A673 (cell line): ENCODE results near the gene BTBD16. TPM values are rescaled to one million over a fixed set of nuclear protein-coding genes. Genes with fewer than 3 reads are reported as not detected.

Experiments
- BruUV-seq: library from RNA; stranded (reverse); fragments of 400-500 nt; replicated peaks from 2 replicates; lab custom pipeline; 2021; lab: Mats Ljungman, UMichigan
- CTCF ChIA-PET: fragments of 300-600 bp; sonication (Branson Sonifier 250); formaldehyde crosslinking; loops from one replicate; lab custom pipeline; 2022; ENCODE audit warnings: antibody characterized with exemption; lab: Charles Lee
- POLR2A ChIA-PET: fragments of 300-600 bp; sonication (Branson Sonifier 250); formaldehyde crosslinking; loops from one replicate; lab custom pipeline; 2022; ENCODE audit warnings: antibody characterized with exemption; ENCODE audit not compliant: low non-redundant PET; lab: Charles Lee
- DNase-seq: peaks from one replicate; pipeline ENCODE4 v3.0.0-alpha.2; 2015; ENCODE audit warnings: low spot score
- H3K27ac ChIP-seq: fragments of 200-600 bp; sonication (generic); 2 replicates; pipeline ENCODE4 v1.5.1; 2016; ENCODE audit warnings: mixed run types, low read depth, mild to moderate bottlenecking, mixed read lengths, antibody characterized with exemption, low read length; ENCODE audit not compliant: poor library complexity, severe bottlenecking
- H3K27me3 ChIP-seq: fragments of 200-600 bp; sonication (generic); replicated peaks from 2 replicates; pipeline ENCODE4 v1.6.1; 2017; ENCODE audit warnings: mixed run types, low read depth, mild to moderate bottlenecking, mixed read lengths, antibody characterized with exemption, low read length; ENCODE audit not compliant: insufficient read depth, poor library complexity
- H3K36me3 ChIP-seq: fragments of 200-600 bp; sonication (generic); 2 replicates; pipeline ENCODE4 v1.6.1; 2016; ENCODE audit warnings: mixed run types, mild to moderate bottlenecking, mixed read lengths, antibody characterized with exemption, low read length; ENCODE audit not compliant: insufficient read depth, poor library complexity, severe bottlenecking
- H3K4me1 ChIP-seq: fragments of 200-600 bp; sonication (generic); 2 replicates; pipeline ENCODE4 v1.6.1; 2017; ENCODE audit warnings: mixed run types, mild to moderate bottlenecking, mixed read lengths, antibody characterized with exemption, low read length; ENCODE audit not compliant: insufficient read depth, poor library complexity, severe bottlenecking
- H3K4me3 ChIP-seq: fragments of 200-600 bp; sonication (generic); 2 replicates; pipeline ENCODE4 v1.5.1; 2016; ENCODE audit warnings: low read depth, mixed run types, mild to moderate bottlenecking, mixed read lengths, low read length; ENCODE audit not compliant: poor library complexity, severe bottlenecking
- H3K9me3 ChIP-seq: fragments of 200-600 bp; sonication (generic); 2 replicates; pipeline ENCODE4 v1.6.1; 2016; ENCODE audit warnings: mixed run types, low read depth, mild to moderate bottlenecking, mixed read lengths, antibody characterized with exemption, low read length; ENCODE audit not compliant: poor library complexity, severe bottlenecking
- EZH2 ChIP-seq: fragments of 200-600 bp; sonication (generic); IDR thresholded peaks from 2 replicates; pipeline ENCODE4 v1.6.1; 2017; ENCODE audit warnings: borderline replicate concordance, low read depth, mild to moderate bottlenecking, mixed read lengths, antibody characterized with exemption, low read length; ENCODE audit not compliant: poor library complexity, severe bottlenecking
- intact Hi-C: fragments of 100-400 bp; cut with micrococcal nuclease; formaldehyde crosslinking; loops from one replicate; pipeline ENCODE4 v1.10.0; 2022; ENCODE audit not compliant: unreplicated experiment
- total RNA-seq: library from RNA; stranded (reverse); gene quantifications from 2 replicates; pipeline ENCODE4 v1.2.3, GENCODE V29; 2021
- TF ChIP-seq, protein P1 (sequence below): fragments of 300-800, 200-600 bp; sonication (generic); conservative IDR thresholded peaks from 2 replicates; pipeline ENCODE4 v1.5.1; 2017; ENCODE audit warnings: low read depth, mild to moderate bottlenecking, antibody characterized with exemption, low read length, moderate library complexity, mixed read lengths

Gene BTBD16
- total RNA-seq, 1 experiment from 2014 or later = not detected

DNA sequence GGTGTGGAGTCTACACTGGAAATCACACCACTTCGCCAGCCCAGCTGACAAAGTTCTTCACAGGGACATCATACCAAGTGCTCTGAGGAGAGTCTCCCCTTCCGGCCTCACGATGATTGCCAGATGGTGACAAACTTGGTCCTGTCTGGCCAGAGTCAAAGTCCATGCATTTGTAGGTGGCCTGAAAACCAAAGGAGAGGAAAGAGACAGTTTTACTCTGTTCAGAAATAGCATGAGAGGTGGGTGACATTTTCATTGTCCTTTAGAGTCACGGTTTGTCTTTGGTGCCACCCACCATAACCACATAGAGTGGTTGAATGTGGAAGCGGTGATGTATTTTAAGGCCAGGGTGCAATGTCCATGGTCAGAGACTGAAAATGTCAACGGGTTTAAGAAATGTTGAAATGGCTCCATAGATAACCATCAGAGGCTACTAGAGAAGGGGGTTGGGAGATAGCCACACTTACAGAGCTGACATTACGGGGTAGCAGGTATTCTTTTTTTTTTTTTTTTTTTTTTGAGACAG, 33.0 kb downstream of the BTBD16 start:
- no peaks in the 10 kb centered on the region for H3K36me3 ChIP-seq
- no peak for DNase-seq
- H3K27me3 ChIP-seq = no peaks in the 10 kb centered on the region
- no peaks in the 10 kb centered on the region for H3K9me3 ChIP-seq
- H3K4me1 ChIP-seq = no peaks in the 10 kb centered on the region
- no peak overlapping the region for H3K27ac ChIP-seq
- CTCF ChIA-PET = no interaction called here
- TF ChIP-seq, protein P1, sequence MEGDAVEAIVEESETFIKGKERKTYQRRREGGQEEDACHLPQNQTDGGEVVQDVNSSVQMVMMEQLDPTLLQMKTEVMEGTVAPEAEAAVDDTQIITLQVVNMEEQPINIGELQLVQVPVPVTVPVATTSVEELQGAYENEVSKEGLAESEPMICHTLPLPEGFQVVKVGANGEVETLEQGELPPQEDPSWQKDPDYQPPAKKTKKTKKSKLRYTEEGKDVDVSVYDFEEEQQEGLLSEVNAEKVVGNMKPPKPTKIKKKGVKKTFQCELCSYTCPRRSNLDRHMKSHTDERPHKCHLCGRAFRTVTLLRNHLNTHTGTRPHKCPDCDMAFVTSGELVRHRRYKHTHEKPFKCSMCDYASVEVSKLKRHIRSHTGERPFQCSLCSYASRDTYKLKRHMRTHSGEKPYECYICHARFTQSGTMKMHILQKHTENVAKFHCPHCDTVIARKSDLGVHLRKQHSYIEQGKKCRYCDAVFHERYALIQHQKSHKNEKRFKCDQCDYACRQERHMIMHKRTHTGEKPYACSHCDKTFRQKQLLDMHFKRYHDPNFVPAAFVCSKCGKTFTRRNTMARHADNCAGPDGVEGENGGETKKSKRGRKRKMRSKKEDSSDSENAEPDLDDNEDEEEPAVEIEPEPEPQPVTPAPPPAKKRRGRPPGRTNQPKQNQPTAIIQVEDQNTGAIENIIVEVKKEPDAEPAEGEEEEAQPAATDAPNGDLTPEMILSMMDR = no peak
- TF ChIP-seq EZH2 = no peak
- intact Hi-C loops = no loop called here
- POLR2A ChIA-PET = no interaction called here
- no peak overlapping the region for H3K4me3 ChIP-seq
- no TSS peak for BruUV-seq

DNA sequence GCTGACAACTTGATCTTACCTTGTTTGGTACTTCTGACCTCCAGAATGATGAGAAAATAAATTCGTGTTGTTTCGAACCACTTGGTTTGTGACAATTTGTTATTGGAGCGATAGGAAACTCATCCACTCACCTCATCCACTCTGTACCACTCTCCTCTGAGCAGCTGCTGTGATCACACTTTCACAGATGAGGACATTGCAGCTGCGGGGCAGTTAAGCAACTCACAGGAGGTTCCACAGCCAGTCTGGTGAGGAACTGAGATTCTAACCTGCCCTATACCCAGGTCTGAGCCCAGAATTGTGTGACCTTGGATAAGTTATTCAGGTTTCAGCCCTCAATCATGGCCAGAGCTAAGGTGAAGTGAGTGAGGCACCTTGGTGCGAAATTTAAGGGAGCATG, 35.2 kb downstream of the BTBD16 start:
- Histone ChIP-seq H3K27ac (no peak overlapping the region), H3K9me3 (no peaks in the 10 kb centered on the region), H3K4me3 (no peak overlapping the region), H3K27me3 (no peaks in the 10 kb centered on the region), H3K36me3 (no peaks in the 10 kb centered on the region), H3K4me1 (no peaks in the 10 kb centered on the region)
- ChIA-PET CTCF (no interaction called here), POLR2A (no interaction called here)
- no TSS peak for BruUV-seq
- TF ChIP-seq EZH2 = no peak
- TF ChIP-seq, protein P1 = no peak
- no peak for DNase-seq
- intact Hi-C loops = no loop called here

DNA sequence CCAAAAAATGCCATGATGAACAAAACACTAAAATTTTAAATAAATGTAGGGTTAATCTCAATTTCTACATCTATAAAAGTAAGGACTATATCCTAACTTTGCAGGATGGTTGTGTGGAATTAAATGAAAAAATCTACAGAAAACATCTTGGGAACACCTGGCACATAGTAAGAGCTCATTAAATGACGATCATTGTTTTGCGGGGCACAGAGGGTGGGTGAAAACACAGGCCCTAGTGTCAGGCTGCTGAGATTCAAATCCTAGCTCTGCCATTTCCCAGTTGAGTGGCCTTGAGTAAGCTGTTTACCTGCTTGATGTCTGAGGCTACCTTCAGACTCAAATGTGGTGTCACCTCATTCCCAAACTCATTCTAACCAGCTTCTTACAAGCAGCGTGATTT, 35.6 kb downstream of the BTBD16 start:
- POLR2A ChIA-PET = no interaction called here
- H3K36me3 ChIP-seq = no peaks in the 10 kb centered on the region
- H3K9me3 ChIP-seq = no peaks in the 10 kb centered on the region
- TF ChIP-seq, protein P1 = no peak
- TF ChIP-seq EZH2 = no peak
- intact Hi-C loops = no loop called here
- no peaks in the 10 kb centered on the region for H3K4me1 ChIP-seq
- BruUV-seq = no TSS peak
- H3K4me3 ChIP-seq = no peak overlapping the region
- H3K27ac ChIP-seq = no peak overlapping the region
- no peak for DNase-seq
- H3K27me3 ChIP-seq = no peaks in the 10 kb centered on the region
- CTCF ChIA-PET = no interaction called here
